ENCODE data around the gene CCDC85B.

GRCh38 chr11:65907878-65908277 lies 17.4 kb downstream of the CCDC85B start:
- no peak for TF ChIP-seq CTCF (IDR thresholded peaks at IDR 0.05; ENCODE audit: low read depth, low read length, missing input control)
- no peak for TF ChIP-seq MAX (IDR thresholded peaks at IDR 0.05)
- no peak for TF ChIP-seq JUND (IDR thresholded peaks at IDR 0.05)
- no peak for TF ChIP-seq RXRA (IDR thresholded peaks at IDR 0.05)
- no peak for TF ChIP-seq FOXA1 (IDR thresholded peaks at IDR 0.05)
- TF ChIP-seq TAF1 (conservative IDR thresholded peaks at IDR 0.05): no peak
- no peak for TF ChIP-seq EGR1 (IDR thresholded peaks at IDR 0.05; ENCODE audit: low read depth in 2 of 2)
